Measurements from ENCODE around the gene NANOGP8.

- no peak for TF ChIP-seq FOXM1 (IDR thresholded peaks at IDR 0.05; ENCODE audit: borderline replicate concordance)
- no peak for TF ChIP-seq SUZ12 (IDR thresholded peaks at IDR 0.05)
- TF ChIP-seq SP1 (IDR thresholded peaks at IDR 0.05) = no peak
- no peak for TF ChIP-seq HDGF (IDR thresholded peaks at IDR 0.05; ENCODE audit: borderline replicate concordance)
- no peak for TF ChIP-seq ZNF384 (IDR thresholded peaks at IDR 0.05)
- TF ChIP-seq BHLHE40 (IDR thresholded peaks at IDR 0.05; ENCODE audit: borderline replicate concordance) = no peak
- TF ChIP-seq ARNT (IDR thresholded peaks at IDR 0.05) = no peak
- no peak for TF ChIP-seq ELF4 (IDR thresholded peaks at IDR 0.05)
- TF ChIP-seq NFRKB (IDR thresholded peaks at IDR 0.05) = no peak
- TF ChIP-seq FOXA1 (IDR thresholded peaks at IDR 0.05) = no peak
- TF ChIP-seq PKNOX1 (IDR thresholded peaks at IDR 0.05) = no peak
Measured at GRCh38 chr15:35107122-35107521, 22.0 kb upstream of the NANOGP8 start.
